K562 (cell line): ENCODE results near the gene TRERF1. TPM values are rescaled to one million over a fixed set of nuclear protein-coding genes. Genes with fewer than 3 reads are reported as not detected.

Experiments used
- ARID1B ChIP-seq: fragments of 450-650 bp; IDR thresholded peaks from 2 replicates; pipeline ENCODE4 v1.6.1; 2016; ENCODE audit warnings: antibody characterized with exemption, mild to moderate bottlenecking, inconsistent platforms
- ATF3 ChIP-seq, 2 experiments: fragments of 450-650 bp in 1 of 2; sonication (generic) in 1 of 2; formaldehyde crosslinking in 1 of 2; IDR thresholded peaks in 1 of 2; conservative IDR thresholded peaks in 1 of 2; 2 replicates each; pipeline versions ENCODE4 v1.6.1 to v1.8.1; 2016 to 2023; ENCODE audit warnings: mild to moderate bottlenecking in 2 of 2, moderate library complexity in 2 of 2, inconsistent platforms in 1 of 2, missing genetic modification reagents in 1 of 2
- CBFA2T2 ChIP-seq: fragments of 450-650 bp; conservative IDR thresholded peaks from 2 replicates; pipeline ENCODE4 v1.6.1; 2017; ENCODE audit warnings: mild to moderate bottlenecking
- DIDO1 ChIP-seq: fragments of 450-650 bp; IDR thresholded peaks from 2 replicates; pipeline ENCODE4 v1.6.1; 2016; ENCODE audit warnings: low read depth, missing biosample characterization, missing genetic modification characterization
- HDGF ChIP-seq: fragments of 450-650 bp; IDR thresholded peaks from 2 replicates; pipeline ENCODE4 v1.6.1; 2016
- MAX ChIP-seq: sonication (generic); formaldehyde crosslinking; IDR thresholded peaks from 2 replicates; pipeline ENCODE4 v1.9.0; 2022; ENCODE audit warnings: mild to moderate bottlenecking, missing genetic modification reagents
- MECOM ChIP-seq: fragments of 250-450 bp; sonication (Bioruptor Pico); IDR thresholded peaks from 2 replicates; pipeline ENCODE4 v1.8.0; 2022; ENCODE audit warnings: inconsistent platforms
- NR2C2 ChIP-seq, 2 experiments: fragments of 200-800 bp in 1 of 2; sonication (Bioruptor generic) in 1 of 2; sonication (generic) in 1 of 2; formaldehyde crosslinking in 1 of 2; IDR thresholded peaks; 2 replicates each; pipeline versions ENCODE4 v1.6.1 to v1.8.0; 2016 to 2022; ENCODE audit warnings: mild to moderate bottlenecking in 1 of 2, missing compliant biosample characterization in 1 of 2, missing genetic modification characterization in 1 of 2, missing genetic modification reagents in 1 of 2
- NRF1 ChIP-seq, 2 experiments: fragments of 450-650 bp; IDR thresholded peaks in 1 of 2; conservative IDR thresholded peaks in 1 of 2; 2 replicates each; pipeline ENCODE4 v1.6.1; 2014; ENCODE audit warnings: mild to moderate bottlenecking in 2 of 2
- RBM15 ChIP-seq: fragments of 200-400 bp; formaldehyde crosslinking; IDR thresholded peaks from 2 replicates; pipeline ENCODE4 v1.6.1; 2018; ENCODE audit warnings: mild to moderate bottlenecking, low read length, moderate library complexity; ENCODE audit not compliant: insufficient read depth
- SETDB1 ChIP-seq: IDR thresholded peaks from one replicate; pipeline ENCODE4 v1.6.1; 2012; ENCODE audit warnings: low read length, control low read depth, inconsistent platforms
- SIX5 ChIP-seq, 2 experiments: IDR thresholded peaks; 2 replicates each; pipeline ENCODE4 v1.6.1; 2011; ENCODE audit warnings: low read length in 2 of 2, borderline replicate concordance in 1 of 2, low read depth in 1 of 2, mild to moderate bottlenecking in 1 of 2, moderate library complexity in 1 of 2; ENCODE audit not compliant: insufficient read depth in 1 of 2
- USF2 ChIP-seq: sonication (generic); formaldehyde crosslinking; IDR thresholded peaks from 2 replicates; pipeline ENCODE4 v1.5.0; 2020; ENCODE audit warnings: missing genetic modification reagents
- WHSC1 ChIP-seq: IDR thresholded peaks from one replicate; pipeline ENCODE4 v1.6.1; 2012; ENCODE audit warnings: low read length, control low read depth, inconsistent platforms
- ZBTB1 ChIP-seq: sonication (generic); formaldehyde crosslinking; IDR thresholded peaks from 2 replicates; pipeline ENCODE4 v1.8.1; 2023; ENCODE audit warnings: missing genetic modification reagents, low read depth, mild to moderate bottlenecking, borderline replicate concordance
- ZBTB49 ChIP-seq: sonication (generic); formaldehyde crosslinking; IDR thresholded peaks from 2 replicates; pipeline ENCODE4 v1.8.0; 2022; ENCODE audit warnings: missing genetic modification reagents, mild to moderate bottlenecking, borderline replicate concordance
- ZFP91 ChIP-seq: sonication (generic); formaldehyde crosslinking; IDR thresholded peaks from 2 replicates; pipeline ENCODE4 v1.8.0; 2022; ENCODE audit warnings: mild to moderate bottlenecking, missing genetic modification reagents
- ZNF174 ChIP-seq: fragments of 250-450 bp; sonication (Bioruptor Pico); IDR thresholded peaks from 2 replicates; pipeline ENCODE4 v1.4.0; 2020; ENCODE audit warnings: mild to moderate bottlenecking
- ZNF668 ChIP-seq: fragments of 250-450 bp; sonication (Bioruptor Pico); IDR thresholded peaks from 2 replicates; pipeline ENCODE4 v1.8.0; 2022; ENCODE audit warnings: mild to moderate bottlenecking, inconsistent platforms
- ZNF699 ChIP-seq: fragments of 250-450 bp; sonication (Bioruptor Pico); IDR thresholded peaks from 2 replicates; pipeline ENCODE4 v1.8.0; 2021; ENCODE audit warnings: mild to moderate bottlenecking, moderate library complexity; ENCODE audit not compliant: insufficient replicate concordance
- polyA plus RNA-seq, 8 experiments: library from polyadenylated mRNA; depleted of rRNA in 4 of 8; stranded (reverse) in 5 of 8; unstranded in 3 of 8; fragments of >200 nt; fragmentation: Nextera tagmentation in 2 of 8; fragmentation: Illumina TruSeq in 1 of 8; extraction: Ambion mirVana in 2 of 8; extraction: Trizol in 1 of 8; gene quantifications; 2 replicates each; pipeline versions ENCODE4 v1.2.1 to v1.2.3, GENCODE V29; 2011 to 2014; ENCODE audit warnings: inconsistent platforms in 1 of 8, missing spikeins in 1 of 8
- total RNA-seq, 7 experiments: library from RNA; depleted of rRNA in 6 of 7; stranded (reverse); fragments of >200 nt in 6 of 7; fragmentation: Illumina TruSeq in 2 of 7; extraction: Trizol in 2 of 7; gene quantifications; 2 replicates each; pipeline versions ENCODE4 v1.2.1 to v1.2.3, GENCODE V29; 2011 to 2021; ENCODE audit warnings: low replicate concordance in 1 of 7

Gene TRERF1
- total and polyA plus RNA-seq, 9 of the 15 experiments (the other 6 are each of a cell fraction or from before 2014, with no cell fraction given): 0.04 to 0.20 (median 0.07) TPM; not detected in 3

GRCh38 chr6:42199106-42199981, 252.4 kb downstream of the TRERF1 start (continued):
- peak; percentile 52 to 57 for TF ChIP-seq NRF1 (conservative IDR thresholded peaks at IDR 0.05 in 1 of 2, IDR thresholded peaks at IDR 0.05 in 1 of 2)
- peak; percentile 97 for TF ChIP-seq MAX
- TF ChIP-seq ATF3 (IDR thresholded peaks at IDR 0.05): peak; percentile 90
- TF ChIP-seq ATF3 (CRISPR knock-in tag; conservative IDR thresholded peaks at IDR 0.05): peak; percentile 87; the same call in 1 of the 2 replicates
- no peak for TF ChIP-seq WHSC1
- TF ChIP-seq ZBTB1 (CRISPR knock-in tag): no peak
- TF ChIP-seq ZBTB49 (CRISPR knock-in tag): no peak
- no peak for TF ChIP-seq ZFP91 (CRISPR knock-in tag)
- TF ChIP-seq MECOM (CRISPR knock-in tag): peak; percentile 54
- no peak; the same call in 1 of the 2 replicates for TF ChIP-seq HDGF
- 0 out of 4 replicates have a peak, but pooled peaks of 1 of the 2 experiments have one; percentile 9 for TF ChIP-seq SIX5 (IDR thresholded peaks at IDR 0.05; ENCODE audit: borderline replicate concordance in 1 of 2, insufficient read depth in 1 of 2, low read depth in 1 of 2, low read length in 2 of 2)
- TF ChIP-seq ARID1B: peak; percentile 99
- 0 out of 2 replicates have a peak, but pooled peaks have one; percentile 44 for TF ChIP-seq ZNF668 (CRISPR knock-in tag)
- TF ChIP-seq ZNF174 (CRISPR knock-in tag): no peak
- peak; percentile 92 for TF ChIP-seq SETDB1
- TF ChIP-seq CBFA2T2: peak; percentile 99
- no peak for TF ChIP-seq DIDO1
- TF ChIP-seq USF2 (CRISPR knock-in tag): no peak
- TF ChIP-seq RBM15: no peak
- TF ChIP-seq NR2C2 (CRISPR knock-in tag; IDR thresholded peaks at IDR 0.05): peak; percentile 69; the same call in 1 of the 2 replicates
- TF ChIP-seq NR2C2 (tag; IDR thresholded peaks at IDR 0.05): peak; percentile 80; the same call in 1 of the 2 replicates
- TF ChIP-seq ZNF699 (CRISPR knock-in tag): no peak
